NB4 (cell line): ENCODE measurements around the gene SPATA22.

ENCODE experiments used
- MYC ChIP-seq: IDR thresholded peaks from 2 replicates; pipeline ENCODE4 v1.6.1; 2011; ENCODE audit warnings: low read depth, low read length
- POLR2A ChIP-seq: IDR thresholded peaks from 2 replicates; pipeline ENCODE4 v1.6.1; 2011; ENCODE audit warnings: mild to moderate bottlenecking; ENCODE audit not compliant: insufficient read length; ENCODE audit errors: extremely low read depth
- TF ChIP-seq, protein P1 (sequence below): IDR thresholded peaks from one replicate; pipeline ENCODE4 v1.5.1; 2012; ENCODE audit warnings: low read depth, low read length
- TF ChIP-seq, protein P2 (sequence below): IDR thresholded peaks from 2 replicates; pipeline ENCODE4 v1.6.1; 2011; ENCODE audit warnings: low read depth, low read length

GRCh38 chr17:3474212-3474611, 2.6 kb upstream of the SPATA22 start:
- TF ChIP-seq, protein P1, sequence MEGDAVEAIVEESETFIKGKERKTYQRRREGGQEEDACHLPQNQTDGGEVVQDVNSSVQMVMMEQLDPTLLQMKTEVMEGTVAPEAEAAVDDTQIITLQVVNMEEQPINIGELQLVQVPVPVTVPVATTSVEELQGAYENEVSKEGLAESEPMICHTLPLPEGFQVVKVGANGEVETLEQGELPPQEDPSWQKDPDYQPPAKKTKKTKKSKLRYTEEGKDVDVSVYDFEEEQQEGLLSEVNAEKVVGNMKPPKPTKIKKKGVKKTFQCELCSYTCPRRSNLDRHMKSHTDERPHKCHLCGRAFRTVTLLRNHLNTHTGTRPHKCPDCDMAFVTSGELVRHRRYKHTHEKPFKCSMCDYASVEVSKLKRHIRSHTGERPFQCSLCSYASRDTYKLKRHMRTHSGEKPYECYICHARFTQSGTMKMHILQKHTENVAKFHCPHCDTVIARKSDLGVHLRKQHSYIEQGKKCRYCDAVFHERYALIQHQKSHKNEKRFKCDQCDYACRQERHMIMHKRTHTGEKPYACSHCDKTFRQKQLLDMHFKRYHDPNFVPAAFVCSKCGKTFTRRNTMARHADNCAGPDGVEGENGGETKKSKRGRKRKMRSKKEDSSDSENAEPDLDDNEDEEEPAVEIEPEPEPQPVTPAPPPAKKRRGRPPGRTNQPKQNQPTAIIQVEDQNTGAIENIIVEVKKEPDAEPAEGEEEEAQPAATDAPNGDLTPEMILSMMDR: no peak
- TF ChIP-seq POLR2A (no peak), MYC (no peak)
- TF ChIP-seq, protein P2, sequence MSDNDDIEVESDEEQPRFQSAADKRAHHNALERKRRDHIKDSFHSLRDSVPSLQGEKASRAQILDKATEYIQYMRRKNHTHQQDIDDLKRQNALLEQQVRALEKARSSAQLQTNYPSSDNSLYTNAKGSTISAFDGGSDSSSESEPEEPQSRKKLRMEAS: no peak
